Measurements from ENCODE around the gene SMYD3. TPM values are rescaled to one million over a fixed set of nuclear protein-coding genes. Genes with fewer than 3 reads are reported as not detected.

Gene SMYD3
- total and polyA plus RNA-seq, 10 of the 15 experiments (the other 5 are each of a cell fraction or from before 2014, with no cell fraction given) = 18.3 to 54.0 (median 24.8) TPM

GRCh38 chr1:245999697-246000637 lies 507.1 kb downstream of the SMYD3 start (continued):
- TF ChIP-seq ZBTB40 (IDR thresholded peaks at IDR 0.05; ENCODE audit: borderline replicate concordance) (no peak), FOXK2 (IDR thresholded peaks at IDR 0.05) (no peak), RBBP5 (conservative IDR thresholded peaks at IDR 0.05) (no peak), ZNF217 (IDR thresholded peaks at IDR 0.05) (0 out of 2 replicates have a peak, but pooled peaks have one; percentile 31), ATF7 (IDR thresholded peaks at IDR 0.05; ENCODE audit: low read depth) (no peak), FOS (IDR thresholded peaks at IDR 0.05; ENCODE audit: borderline replicate concordance, extremely low read depth, insufficient read length) (no peak), TBL1XR1 (IDR thresholded peaks at IDR 0.05; ENCODE audit: low read depth, low read length) (no peak), CEBPB (IDR thresholded peaks at IDR 0.05; ENCODE audit: borderline replicate concordance in 1 of 2, low read depth in 2 of 2, low read length in 2 of 2) (no peak), ZZZ3 (IDR thresholded peaks at IDR 0.05; ENCODE audit: control insufficient read depth, insufficient read length, low read depth) (no peak), BACH1 (IDR thresholded peaks at IDR 0.05; ENCODE audit: borderline replicate concordance) (no peak), HDGF (IDR thresholded peaks at IDR 0.05) (no peak), RELA (IDR thresholded peaks at IDR 0.05; ENCODE audit: borderline replicate concordance, partially characterized antibody) (no peak), RB1 (IDR thresholded peaks at IDR 0.05; ENCODE audit: borderline replicate concordance) (no peak), EZH2 (IDR thresholded peaks at IDR 0.05; ENCODE audit: borderline replicate concordance, control insufficient read depth, low read depth, low read length) (no peak), MAX (IDR thresholded peaks at IDR 0.05; ENCODE audit: low read depth, low read length) (no peak), SREBF2 (IDR thresholded peaks at IDR 0.05; ENCODE audit: low read length) (no peak), ASH2L (IDR thresholded peaks at IDR 0.05; ENCODE audit: borderline replicate concordance, low read depth) (no peak), SPI1 (IDR thresholded peaks at IDR 0.05; ENCODE audit: borderline replicate concordance, insufficient read depth, low read depth, low read length) (peak; percentile 90), BCL11A (IDR thresholded peaks at IDR 0.05; ENCODE audit: low read depth, low read length) (peak; percentile 60; the same call in 1 of the 2 replicates), ELK1 (IDR thresholded peaks at IDR 0.05; ENCODE audit: low read depth, low read length) (no peak), ATF3 (IDR thresholded peaks at IDR 0.05; ENCODE audit: borderline replicate concordance, extremely low read depth, low read depth, low read length) (no peak), SMC3 (IDR thresholded peaks at IDR 0.05; ENCODE audit: borderline replicate concordance, low read length) (0 out of 2 replicates have a peak, but pooled peaks have one; percentile 14), WRNIP1 (IDR thresholded peaks at IDR 0.05; ENCODE audit: borderline replicate concordance, low read depth, low read length) (no peak)
